Mesothelial cell of epicardium (in vitro differentiated cells): ENCODE measurements around the gene DSE. TPM values are rescaled to one million over a fixed set of nuclear protein-coding genes. Genes with fewer than 3 reads are reported as not detected.
"Not testable (repeated sequence)": the region's sequence is repeated elsewhere in the genome, so short reads cannot be mapped to it uniquely, and the experiment has no call there.

ENCODE experiments used
- DNase-seq, 2 experiments: peaks; one replicate each; pipeline ENCODE4 v3.0.0; 2021; ENCODE audit warnings: low spot score in 2 of 2; ENCODE audit not compliant: unreplicated experiment in 2 of 2
- H3K27ac Mint-ChIP-seq: 2 replicates; pipeline ENCODE4 v1.8.0; 2021; ENCODE audit warnings: mixed read lengths
- H3K27me3 Mint-ChIP-seq: 2 replicates; pipeline ENCODE4 v1.8.0; 2021; ENCODE audit warnings: low read depth, mixed read lengths
- H3K36me3 Mint-ChIP-seq: 2 replicates; pipeline ENCODE4 v1.8.0; 2021; ENCODE audit warnings: mixed read lengths
- H3K4me1 Mint-ChIP-seq: 2 replicates; pipeline ENCODE4 v1.8.0; 2021; ENCODE audit warnings: mixed read lengths
- H3K4me3 Mint-ChIP-seq: 2 replicates; pipeline ENCODE4 v1.8.0; 2021; ENCODE audit warnings: mild to moderate bottlenecking, moderate library complexity, mixed read lengths
- H3K9me3 Mint-ChIP-seq: 2 replicates; pipeline ENCODE4 v1.8.0; 2021; ENCODE audit warnings: mixed read lengths
- total RNA-seq: library from RNA; stranded (reverse); gene quantifications from 3 replicates; pipeline ENCODE4 v1.2.1, GENCODE V29; 2021
- TF ChIP-seq, protein P1 (sequence below): fragments of 200-600 bp; sonication (generic); IDR thresholded peaks from one replicate; pipeline ENCODE4 v1.5.0; 2021; ENCODE audit warnings: antibody characterized with exemption; ENCODE audit not compliant: unreplicated experiment

Gene DSE
- total RNA-seq: 69.6 to 73.3 TPM (median 70.7 TPM) in 3 replicates

DNA sequence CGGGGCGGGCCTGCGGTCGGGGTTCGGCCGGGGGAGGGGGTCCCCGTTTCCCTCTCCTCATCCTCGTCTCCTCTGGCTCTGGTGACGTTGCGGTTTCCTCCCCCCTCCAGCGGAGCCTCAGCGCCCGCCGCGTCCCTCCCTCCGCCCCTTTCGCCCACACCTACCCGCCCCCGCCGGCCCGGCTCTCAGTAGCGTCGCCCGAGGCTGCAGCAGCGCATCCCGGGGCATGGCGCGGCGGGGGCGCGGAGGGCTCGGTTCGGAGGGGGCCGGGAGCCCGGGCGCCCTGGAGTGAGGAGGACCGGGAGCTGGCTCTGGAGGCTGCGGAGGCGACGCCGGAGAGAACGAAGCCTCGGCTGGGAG lies at the start of gene DSE:
Gene DSE, plus strand, starts transcription at position 188 of the 360 bp plus-strand sequence. CDS start 28,304 bp downstream, outside the sequence.
- peaks cover 35% of the 10 kb centered on the region for H3K4me1 Mint-ChIP-seq
- no peaks in the 10 kb centered on the region for H3K27me3 Mint-ChIP-seq
- peak within 1 kb of the TSS; percentile 99 for H3K27ac Mint-ChIP-seq
- TF ChIP-seq, protein P1, sequence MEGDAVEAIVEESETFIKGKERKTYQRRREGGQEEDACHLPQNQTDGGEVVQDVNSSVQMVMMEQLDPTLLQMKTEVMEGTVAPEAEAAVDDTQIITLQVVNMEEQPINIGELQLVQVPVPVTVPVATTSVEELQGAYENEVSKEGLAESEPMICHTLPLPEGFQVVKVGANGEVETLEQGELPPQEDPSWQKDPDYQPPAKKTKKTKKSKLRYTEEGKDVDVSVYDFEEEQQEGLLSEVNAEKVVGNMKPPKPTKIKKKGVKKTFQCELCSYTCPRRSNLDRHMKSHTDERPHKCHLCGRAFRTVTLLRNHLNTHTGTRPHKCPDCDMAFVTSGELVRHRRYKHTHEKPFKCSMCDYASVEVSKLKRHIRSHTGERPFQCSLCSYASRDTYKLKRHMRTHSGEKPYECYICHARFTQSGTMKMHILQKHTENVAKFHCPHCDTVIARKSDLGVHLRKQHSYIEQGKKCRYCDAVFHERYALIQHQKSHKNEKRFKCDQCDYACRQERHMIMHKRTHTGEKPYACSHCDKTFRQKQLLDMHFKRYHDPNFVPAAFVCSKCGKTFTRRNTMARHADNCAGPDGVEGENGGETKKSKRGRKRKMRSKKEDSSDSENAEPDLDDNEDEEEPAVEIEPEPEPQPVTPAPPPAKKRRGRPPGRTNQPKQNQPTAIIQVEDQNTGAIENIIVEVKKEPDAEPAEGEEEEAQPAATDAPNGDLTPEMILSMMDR: no peak
- no peaks in the 10 kb centered on the region for H3K36me3 Mint-ChIP-seq
- H3K9me3 Mint-ChIP-seq: no peaks in the 10 kb centered on the region
- peak; percentile 82 to 86 for DNase-seq
- peak within 1 kb of the TSS; percentile 91 for H3K4me3 Mint-ChIP-seq

DNA sequence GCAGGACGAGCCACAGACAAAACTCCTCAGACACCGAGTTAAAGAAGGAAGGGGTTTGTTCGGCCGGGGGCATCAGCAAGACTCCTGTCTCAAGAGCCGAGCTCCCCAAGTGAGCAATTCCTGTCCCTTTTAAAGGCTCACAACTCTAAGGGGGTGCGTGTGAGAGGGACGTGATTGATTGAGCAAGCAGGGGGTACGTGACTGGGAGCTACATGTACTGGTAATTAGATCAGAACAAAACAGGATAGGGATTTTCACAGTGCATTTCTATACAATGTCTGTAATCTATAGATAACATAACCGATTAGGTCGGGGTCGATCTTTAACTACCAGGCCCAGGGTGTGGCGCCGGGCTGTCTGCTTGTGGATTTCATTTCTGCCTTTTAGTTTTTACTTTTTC lies 48.8 kb upstream of the DSE start:
- H3K27ac Mint-ChIP-seq, DNase-seq, H3K9me3 Mint-ChIP-seq, H3K27me3 Mint-ChIP-seq, H3K36me3 Mint-ChIP-seq, H3K4me3 Mint-ChIP-seq: not testable (repeated sequence)
- peaks cover 12% of the 10 kb centered on the region for H3K4me1 Mint-ChIP-seq

DNA sequence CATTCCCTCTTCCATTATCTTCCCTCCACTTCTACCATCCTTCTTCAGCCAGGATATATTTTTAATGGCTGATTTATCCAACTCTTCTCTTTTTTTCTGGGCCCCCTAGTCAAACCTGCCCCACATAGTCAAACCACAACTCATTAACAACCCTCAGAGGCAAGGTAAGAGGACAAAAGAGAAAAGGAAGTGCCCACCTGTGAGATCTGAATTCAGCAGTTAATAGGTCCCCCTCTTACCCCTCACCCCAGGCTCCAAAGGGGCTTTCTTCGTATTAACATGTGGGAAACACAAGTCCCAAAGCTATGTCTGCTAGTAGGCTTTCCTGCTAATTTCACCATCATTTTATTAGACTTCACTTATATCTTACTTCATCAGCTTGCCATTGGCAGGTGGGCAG lies 46.9 kb upstream of the DSE start:
- no peak overlapping the region for H3K27ac Mint-ChIP-seq
- no peak for DNase-seq
- no peak overlapping the region for H3K4me3 Mint-ChIP-seq
- H3K27me3 Mint-ChIP-seq: no peaks in the 10 kb centered on the region
- TF ChIP-seq, protein P1: no peak
- no peaks in the 10 kb centered on the region for H3K9me3 Mint-ChIP-seq
- peaks cover 25% of the 10 kb centered on the region for H3K4me1 Mint-ChIP-seq
- H3K36me3 Mint-ChIP-seq: no peaks in the 10 kb centered on the region

DNA sequence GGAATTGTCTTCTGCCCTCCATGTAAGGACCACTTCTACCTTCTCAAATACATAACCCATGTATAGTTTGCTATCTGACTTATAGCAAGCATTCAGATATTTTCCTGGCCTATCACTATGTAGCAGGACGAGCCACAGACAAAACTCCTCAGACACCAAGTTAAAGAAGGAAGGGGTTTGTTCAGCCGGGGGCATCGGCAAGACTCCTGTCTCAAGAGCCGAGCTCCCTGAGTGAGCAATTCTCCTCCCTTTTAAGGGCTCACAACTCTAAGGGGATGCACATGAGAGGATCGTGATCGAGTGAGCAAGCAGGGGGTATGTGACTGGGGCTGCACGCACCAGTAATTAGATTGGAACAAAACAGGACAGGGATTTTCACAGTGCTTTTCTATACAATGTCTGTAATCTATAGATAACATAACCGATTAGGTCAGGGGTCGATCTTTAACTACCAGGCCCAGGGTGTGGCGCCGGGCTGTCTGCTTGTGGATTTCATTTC lies 45.1 kb upstream of the DSE start:
- H3K4me3 Mint-ChIP-seq, H3K27me3 Mint-ChIP-seq, DNase-seq, H3K36me3 Mint-ChIP-seq, H3K9me3 Mint-ChIP-seq: not testable (repeated sequence)
- peaks cover 28% of the 10 kb centered on the region for H3K4me1 Mint-ChIP-seq
- H3K27ac Mint-ChIP-seq: peak overlapping the region; percentile 28

DNA sequence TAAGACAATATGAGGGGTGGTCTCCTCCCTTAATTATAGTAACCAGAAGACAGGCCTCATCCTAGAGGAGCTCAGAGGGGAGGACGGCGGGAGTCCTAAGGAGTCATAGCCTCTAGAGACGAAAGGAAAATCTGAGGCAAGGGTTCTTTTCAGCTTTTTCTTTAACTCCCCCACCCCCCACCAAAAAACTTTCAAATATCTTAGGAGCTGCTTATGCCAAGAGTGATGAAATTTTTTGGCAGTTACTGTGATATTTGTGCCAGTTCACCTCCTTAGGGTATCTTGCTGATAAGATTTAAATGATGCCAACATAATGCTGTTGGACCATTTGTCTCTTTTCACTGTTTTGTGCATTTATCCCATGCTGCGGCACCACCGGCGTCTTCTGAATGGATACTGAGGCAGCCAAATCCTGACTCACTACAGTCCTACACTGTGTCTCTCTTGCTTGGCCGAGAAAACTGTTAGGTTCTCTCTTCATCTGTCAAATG lies 44.5 kb upstream of the DSE start:
- Mint-ChIP-seq H3K4me1 (peaks cover 28% of the 10 kb centered on the region), H3K4me3 (no peak overlapping the region), H3K27me3 (no peaks in the 10 kb centered on the region), H3K36me3 (no peaks in the 10 kb centered on the region), H3K9me3 (no peaks in the 10 kb centered on the region), H3K27ac (peak overlapping the region; percentile 66)
- TF ChIP-seq, protein P1: no peak
- no peak for DNase-seq

DNA sequence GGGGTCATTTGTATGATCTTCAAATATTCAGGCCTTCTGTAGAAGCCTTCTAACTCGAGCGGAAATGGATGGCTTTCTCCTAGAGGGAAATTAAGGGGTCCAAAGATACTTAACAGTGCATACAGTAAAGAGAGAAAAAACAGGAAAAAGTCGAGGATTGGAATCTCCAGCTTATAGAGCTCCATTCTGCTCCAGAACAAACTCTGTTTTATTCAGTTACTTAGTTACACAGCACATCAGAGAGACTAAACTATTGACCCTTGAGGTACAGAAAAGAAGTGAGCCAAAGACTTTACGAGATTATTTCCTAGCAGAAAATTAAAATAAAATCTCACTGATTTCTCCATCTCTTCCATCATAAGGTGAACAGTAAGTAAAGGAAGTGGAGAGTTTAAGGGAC lies 43.8 kb upstream of the DSE start:
- Mint-ChIP-seq H3K9me3 (no peaks in the 10 kb centered on the region), H3K4me3 (no peak overlapping the region), H3K27ac (peak overlapping the region; percentile 66), H3K4me1 (peaks cover 28% of the 10 kb centered on the region), H3K27me3 (no peaks in the 10 kb centered on the region), H3K36me3 (no peaks in the 10 kb centered on the region)
- DNase-seq: no peak
- TF ChIP-seq, protein P1: no peak
